ENCODE results near the gene TMEM139.

TMEM139 gene

GRCh38 chr7:143244321-143244720, 40.4 kb upstream of the TMEM139 start:
- DNase-seq = no peak
- H3K27ac ChIP-seq = no peak overlapping the region
- no peak overlapping the region for H3K4me3 ChIP-seq
- no peaks in the 10 kb centered on the region for H3K9me3 ChIP-seq
- H3K4me1 ChIP-seq = no peaks in the 10 kb centered on the region
- peaks cover 0 to 9% of the 10 kb centered on the region in 2 donors for H3K27me3 ChIP-seq
- TF ChIP-seq CTCF (IDR thresholded peaks at IDR 0.05) = no peak
- intact Hi-C loops (cut with DNase I; ENCODE audit: low total_unique reads) = loop anchor here (5.0 kb wide), 1 partner anchor 173 kb away; no protein-coding TSS in a partner anchor
- no peaks in the 10 kb centered on the region for H3K36me3 ChIP-seq

DNA sequence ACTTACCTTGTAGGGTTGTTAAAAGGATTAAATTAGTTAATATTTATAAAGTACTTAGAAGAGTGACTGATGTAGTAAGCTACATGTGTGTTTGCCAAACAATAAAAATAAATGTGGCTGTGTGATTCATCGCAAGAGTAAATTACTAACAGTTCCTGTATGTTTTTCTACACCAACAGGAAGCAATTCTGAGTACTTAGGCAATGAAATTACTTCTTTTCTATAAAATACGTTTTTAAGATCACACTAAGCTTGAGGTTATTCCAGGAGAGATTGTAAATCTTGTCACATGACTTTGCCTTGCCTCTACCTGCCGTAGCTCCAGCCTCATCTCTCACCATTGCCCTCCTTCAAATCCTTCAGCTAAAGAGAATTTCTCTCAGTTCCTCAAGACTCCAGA, 39.6 kb upstream of the TMEM139 start:
- peaks cover 0 to 9% of the 10 kb centered on the region in 2 donors for H3K27me3 ChIP-seq
- no peaks in the 10 kb centered on the region for H3K4me1 ChIP-seq
- no peak overlapping the region for H3K4me3 ChIP-seq
- no peak overlapping the region for H3K27ac ChIP-seq
- intact Hi-C loops (cut with DNase I; ENCODE audit: low total_unique reads) = no loop called here
- H3K36me3 ChIP-seq = no peaks in the 10 kb centered on the region
- TF ChIP-seq CTCF (IDR thresholded peaks at IDR 0.05) = no peak
- DNase-seq = no peak
- H3K9me3 ChIP-seq = no peaks in the 10 kb centered on the region

DNA sequence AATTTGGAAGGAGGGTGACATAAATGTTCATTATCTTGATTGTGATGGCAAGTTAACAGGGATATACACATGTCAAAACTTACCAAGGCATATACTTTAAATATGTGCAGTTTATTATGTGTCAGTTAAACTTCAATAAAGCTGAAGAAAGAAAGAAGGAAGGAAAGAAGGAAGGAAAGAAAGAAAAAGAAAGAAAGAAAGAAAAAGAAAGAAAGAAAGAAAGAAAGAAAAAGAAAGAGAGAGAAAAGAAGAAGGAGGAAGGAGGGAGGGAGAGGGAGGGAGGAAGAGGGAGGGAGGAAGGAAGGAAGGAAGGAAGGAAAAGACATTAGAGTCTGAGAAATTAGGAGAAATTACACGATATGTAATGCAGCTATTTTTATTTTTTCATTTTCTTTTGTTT, 37.4 kb upstream of the TMEM139 start:
- H3K27me3 ChIP-seq = peaks cover 0 to 3% of the 10 kb centered on the region in 2 donors
- no peak for DNase-seq
- no peaks in the 10 kb centered on the region for H3K9me3 ChIP-seq
- intact Hi-C loops (cut with DNase I; ENCODE audit: low total_unique reads) = no loop called here
- no peaks in the 10 kb centered on the region for H3K4me1 ChIP-seq
- H3K27ac ChIP-seq = no peak overlapping the region
- no peak overlapping the region for H3K4me3 ChIP-seq
- no peak for TF ChIP-seq CTCF (IDR thresholded peaks at IDR 0.05)
- H3K36me3 ChIP-seq = no peaks in the 10 kb centered on the region

DNA sequence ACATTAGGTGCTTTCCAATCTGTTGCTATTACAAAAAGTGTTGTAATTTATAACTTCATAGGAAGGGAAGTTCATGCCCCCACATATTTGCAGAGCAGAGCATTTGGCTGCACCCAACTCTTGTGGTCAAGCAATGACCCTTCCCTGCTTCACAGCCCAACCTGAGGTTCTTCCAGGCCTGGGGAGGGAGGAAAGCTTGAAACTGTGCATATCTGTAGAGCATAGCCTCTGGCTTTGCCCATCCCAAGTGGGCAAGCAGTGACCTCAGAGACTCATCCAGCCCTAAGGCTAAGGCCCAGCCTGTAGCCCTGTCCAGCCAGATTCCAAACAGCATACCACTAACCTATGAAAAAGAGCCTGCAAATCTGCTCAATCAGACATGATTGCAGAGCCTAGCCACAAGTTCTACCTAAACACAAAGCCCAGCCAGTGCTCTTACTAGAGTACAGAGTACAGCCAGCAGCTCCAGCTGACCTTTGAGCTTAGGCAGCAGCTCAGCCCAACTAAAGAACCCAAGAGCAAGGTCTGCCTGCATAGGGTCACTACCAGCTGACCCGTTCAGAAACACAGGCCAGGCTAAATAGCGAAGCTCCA, 35.9 kb upstream of the TMEM139 start:
- DNase-seq = no peak
- no peaks in the 10 kb centered on the region for H3K27me3 ChIP-seq
- no peaks in the 10 kb centered on the region for H3K9me3 ChIP-seq
- no peak for TF ChIP-seq CTCF (IDR thresholded peaks at IDR 0.05)
- intact Hi-C loops (cut with DNase I; ENCODE audit: low total_unique reads) = no loop called here
- H3K4me3 ChIP-seq = no peak overlapping the region
- no peaks in the 10 kb centered on the region for H3K36me3 ChIP-seq
- no peak overlapping the region for H3K27ac ChIP-seq
- H3K4me1 ChIP-seq = no peaks in the 10 kb centered on the region

- no peaks in the 10 kb centered on the region for H3K36me3 ChIP-seq
- no peak overlapping the region for H3K27ac ChIP-seq
- no peaks in the 10 kb centered on the region for H3K4me1 ChIP-seq
- intact Hi-C loops (cut with DNase I; ENCODE audit: low total_unique reads) = no loop called here
- H3K27me3 ChIP-seq = no peaks in the 10 kb centered on the region
- DNase-seq = no peak
- no peak for TF ChIP-seq CTCF (IDR thresholded peaks at IDR 0.05)
- no peak overlapping the region for H3K4me3 ChIP-seq
- no peaks in the 10 kb centered on the region for H3K9me3 ChIP-seq
Measured at GRCh38 chr7:143250199-143250598, 34.6 kb upstream of the TMEM139 start.

GRCh38 chr7:143250822-143251221, 33.9 kb upstream of the TMEM139 start:
- no peak for DNase-seq
- Histone ChIP-seq H3K36me3 (no peaks in the 10 kb centered on the region), H3K9me3 (no peaks in the 10 kb centered on the region), H3K27ac (no peak overlapping the region), H3K4me1 (no peaks in the 10 kb centered on the region), H3K27me3 (no peaks in the 10 kb centered on the region), H3K4me3 (no peak overlapping the region)
- intact Hi-C loops (cut with DNase I; ENCODE audit: low total_unique reads) = no loop called here
- no peak for TF ChIP-seq CTCF (IDR thresholded peaks at IDR 0.05)

Data from tibial artery (tissue), 4 donors.